Measurements from ENCODE around the gene GPAM. TPM values are rescaled to one million over a fixed set of nuclear protein-coding genes. Genes with fewer than 3 reads are reported as not detected.

The GPAM gene
- total RNA-seq, 2 donors from 2014 or later, result 7.7 to 8.7 TPM

DNA sequence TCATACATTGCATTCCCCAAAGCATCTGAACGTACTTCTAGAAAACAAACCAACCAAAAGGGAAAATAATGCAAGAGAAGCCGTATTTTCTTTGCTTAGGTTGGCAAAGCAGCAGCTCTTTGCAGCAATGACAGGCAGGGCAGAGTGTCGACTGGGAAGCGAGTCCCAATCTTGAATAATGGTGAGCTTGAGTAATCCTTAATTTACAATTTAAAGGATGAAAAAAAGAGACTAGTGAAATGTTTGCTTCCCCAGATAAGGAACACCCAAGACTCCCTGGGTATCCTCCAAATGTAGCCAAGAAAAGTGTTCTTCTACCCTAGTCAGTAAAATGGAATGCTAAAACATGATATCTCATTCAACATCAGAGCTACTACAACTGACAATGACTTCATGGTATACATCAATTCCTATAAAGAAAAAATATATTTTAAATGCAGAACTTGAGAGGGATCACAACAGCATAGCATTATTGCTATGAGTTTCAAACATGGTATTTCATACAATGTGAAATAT is 32.0 kb downstream of the GPAM start:
- intact Hi-C loops (cut with DNase I), result no loop called here
- Histone ChIP-seq H3K9me3 (no peaks in the 10 kb centered on the region), H3K27me3 (no peaks in the 10 kb centered on the region), H3K27ac (no peak overlapping the region), H3K9ac (ENCODE audit: low read depth in 2 of 2, low read length in 2 of 2) (no peak overlapping the region), H3K4me3 (no peak overlapping the region), H3K36me3 (no peaks in the 10 kb centered on the region), H3K4me1 (no peaks in the 10 kb centered on the region)
- TF ChIP-seq, protein P1, sequence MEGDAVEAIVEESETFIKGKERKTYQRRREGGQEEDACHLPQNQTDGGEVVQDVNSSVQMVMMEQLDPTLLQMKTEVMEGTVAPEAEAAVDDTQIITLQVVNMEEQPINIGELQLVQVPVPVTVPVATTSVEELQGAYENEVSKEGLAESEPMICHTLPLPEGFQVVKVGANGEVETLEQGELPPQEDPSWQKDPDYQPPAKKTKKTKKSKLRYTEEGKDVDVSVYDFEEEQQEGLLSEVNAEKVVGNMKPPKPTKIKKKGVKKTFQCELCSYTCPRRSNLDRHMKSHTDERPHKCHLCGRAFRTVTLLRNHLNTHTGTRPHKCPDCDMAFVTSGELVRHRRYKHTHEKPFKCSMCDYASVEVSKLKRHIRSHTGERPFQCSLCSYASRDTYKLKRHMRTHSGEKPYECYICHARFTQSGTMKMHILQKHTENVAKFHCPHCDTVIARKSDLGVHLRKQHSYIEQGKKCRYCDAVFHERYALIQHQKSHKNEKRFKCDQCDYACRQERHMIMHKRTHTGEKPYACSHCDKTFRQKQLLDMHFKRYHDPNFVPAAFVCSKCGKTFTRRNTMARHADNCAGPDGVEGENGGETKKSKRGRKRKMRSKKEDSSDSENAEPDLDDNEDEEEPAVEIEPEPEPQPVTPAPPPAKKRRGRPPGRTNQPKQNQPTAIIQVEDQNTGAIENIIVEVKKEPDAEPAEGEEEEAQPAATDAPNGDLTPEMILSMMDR (IDR thresholded peaks at IDR 0.05), result no peak
- DNase-seq, result no peak

DNA sequence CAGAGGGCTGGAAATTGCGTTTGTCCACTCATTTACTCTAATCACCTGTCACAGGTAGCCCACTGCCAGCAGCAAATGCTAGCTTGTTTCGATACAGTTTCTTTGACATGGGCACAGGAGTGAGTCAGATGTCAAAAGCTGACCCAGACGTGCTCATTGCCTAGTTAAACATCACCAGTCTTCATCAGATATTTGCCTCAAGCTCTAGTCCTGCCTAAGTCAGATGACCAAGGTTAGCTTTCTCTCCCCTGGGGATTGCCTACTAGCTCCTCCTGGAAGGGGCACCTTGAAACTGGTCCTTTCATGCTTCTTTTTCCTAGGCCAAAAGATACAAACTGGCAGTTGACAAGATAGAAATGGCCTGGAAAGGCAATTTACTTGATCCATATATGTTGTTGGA is 35.2 kb downstream of the GPAM start:
- Histone ChIP-seq H3K27ac (no peak overlapping the region), H3K27me3 (no peaks in the 10 kb centered on the region), H3K36me3 (no peaks in the 10 kb centered on the region), H3K4me1 (no peaks in the 10 kb centered on the region), H3K4me3 (no peak overlapping the region), H3K9me3 (no peaks in the 10 kb centered on the region), H3K9ac (ENCODE audit: low read depth in 2 of 2, low read length in 2 of 2) (no peak overlapping the region)
- TF ChIP-seq, protein P1 (IDR thresholded peaks at IDR 0.05), result no peak
- intact Hi-C loops (cut with DNase I), result no loop called here
- no peak for DNase-seq

DNA sequence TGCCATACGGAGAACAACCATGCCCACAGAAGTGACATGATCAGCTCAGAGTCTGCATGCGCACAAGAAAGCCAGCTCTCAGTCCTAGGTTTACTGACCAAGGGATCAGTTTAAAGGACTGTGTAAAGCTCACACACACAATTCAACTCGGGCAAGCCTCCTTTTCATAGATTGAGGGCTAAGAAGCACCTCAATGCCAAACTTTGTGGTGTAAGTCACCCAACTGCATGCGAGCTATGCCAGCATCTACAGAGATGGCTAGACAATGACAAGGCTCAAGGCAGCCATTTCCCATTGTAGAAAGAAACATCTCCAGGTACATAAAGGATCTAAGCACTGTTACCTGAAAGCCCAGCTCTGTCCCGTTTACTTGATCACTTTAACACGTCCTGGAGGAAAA is 36.8 kb downstream of the GPAM start:
- no peak overlapping the region for H3K27ac ChIP-seq
- H3K4me1 ChIP-seq, result no peaks in the 10 kb centered on the region
- intact Hi-C loops (cut with DNase I), result no loop called here
- H3K36me3 ChIP-seq, result no peaks in the 10 kb centered on the region
- H3K4me3 ChIP-seq, result no peak overlapping the region
- no peak for DNase-seq
- TF ChIP-seq, protein P1 (IDR thresholded peaks at IDR 0.05), result no peak
- no peak overlapping the region for H3K9ac ChIP-seq (ENCODE audit: low read depth in 2 of 2, low read length in 2 of 2)
- H3K9me3 ChIP-seq, result no peaks in the 10 kb centered on the region
- H3K27me3 ChIP-seq, result no peaks in the 10 kb centered on the region

DNA sequence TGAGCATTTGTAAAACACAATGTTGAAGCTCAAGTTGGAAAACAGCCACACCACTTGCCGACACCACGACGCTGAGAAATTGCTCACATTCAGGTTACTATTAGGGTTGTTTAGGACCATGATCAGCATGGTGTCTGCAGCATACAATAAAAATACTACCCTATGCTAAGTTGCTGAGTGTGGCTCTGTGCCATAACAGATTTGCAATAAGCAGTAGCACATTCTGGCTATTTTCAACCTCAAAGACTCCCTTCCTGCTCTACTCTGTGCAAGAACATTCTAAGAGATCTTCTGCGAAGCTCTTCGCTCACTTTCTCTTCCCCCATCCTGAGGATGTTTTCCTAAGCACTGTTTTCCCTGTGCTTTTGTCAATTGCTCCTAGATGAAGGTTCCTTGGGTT is 38.3 kb downstream of the GPAM start:
- no peak for DNase-seq
- Histone ChIP-seq H3K36me3 (no peaks in the 10 kb centered on the region), H3K4me3 (no peak overlapping the region), H3K27ac (no peak overlapping the region), H3K4me1 (no peaks in the 10 kb centered on the region), H3K9me3 (no peaks in the 10 kb centered on the region), H3K9ac (ENCODE audit: low read depth in 2 of 2, low read length in 2 of 2) (no peak overlapping the region), H3K27me3 (no peaks in the 10 kb centered on the region)
- intact Hi-C loops (cut with DNase I), result no loop called here
- TF ChIP-seq, protein P1 (IDR thresholded peaks at IDR 0.05), result no peak

DNA sequence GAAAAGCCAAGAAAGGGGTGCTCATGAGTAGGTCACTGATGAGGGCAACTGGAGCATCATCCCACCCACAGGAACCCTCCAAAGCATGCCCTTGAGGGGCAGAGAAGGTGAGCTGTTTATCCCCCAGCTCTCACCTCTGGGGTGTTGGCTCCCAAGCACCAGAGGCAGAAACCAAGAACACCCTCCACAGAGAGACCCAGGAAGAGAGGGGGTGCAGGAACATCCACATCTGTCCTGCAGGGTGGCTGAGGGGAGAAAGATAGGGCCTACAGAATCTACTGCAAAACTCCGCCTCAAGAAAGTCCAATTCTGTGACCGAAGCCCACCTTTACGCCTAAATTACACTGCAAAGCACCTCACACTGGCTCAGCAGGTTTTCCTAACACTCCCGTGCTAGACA is 40.1 kb downstream of the GPAM start:
- intact Hi-C loops (cut with DNase I), result no loop called here
- H3K4me3 ChIP-seq, result no peak overlapping the region
- H3K36me3 ChIP-seq, result no peaks in the 10 kb centered on the region
- H3K27me3 ChIP-seq, result no peaks in the 10 kb centered on the region
- H3K27ac ChIP-seq, result no peak overlapping the region
- DNase-seq, result no peak
- TF ChIP-seq, protein P1 (IDR thresholded peaks at IDR 0.05), result no peak
- H3K9me3 ChIP-seq, result no peaks in the 10 kb centered on the region
- H3K9ac ChIP-seq (ENCODE audit: low read depth in 2 of 2, low read length in 2 of 2), result no peak overlapping the region
- no peaks in the 10 kb centered on the region for H3K4me1 ChIP-seq
